Adrenal gland (tissue), 5 donors: ENCODE data around the gene TBC1D21.

Experiments
- CTCF ChIP-seq, 6 experiments: fragments of 450-650 bp in 4 of 6; fragments of 200-600 bp in 2 of 6; sonication (generic) in 1 of 6; IDR thresholded peaks; 1 replicate in 5 of 6; 2 replicates in 1 of 6; pipeline versions ENCODE4 v1.5.1 to v1.8.0; 2016 to 2021; ENCODE audit warnings: antibody characterized with exemption in 6 of 6, mild to moderate bottlenecking in 2 of 6, moderate library complexity in 1 of 6
- POLR2A ChIP-seq, 2 donors: fragments of 450-650 bp; IDR thresholded peaks; one replicate each; pipeline ENCODE4 v1.6.1; 2017; ENCODE audit warnings: antibody characterized with exemption in 2 of 2, mild to moderate bottlenecking in 2 of 2, moderate library complexity in 1 of 2
- donor health status: DM: no; HTN: no; CAD: no.

- TF ChIP-seq CTCF (IDR thresholded peaks at IDR 0.05) (no peak), POLR2A (IDR thresholded peaks at IDR 0.05) (no peak)
These were observed 57.5 kb downstream of the TBC1D21 start for GRCh38 chr15:73930790-73931281.
